Stimulated activated CD4-positive, alpha-beta T cell treated with anti-CD3 and anti-CD28 coated beads, Interleukin-12 subunit alpha, Interleukin-12 subunit beta, amount 100 ng/mL, for 4 hours (primary cell): ENCODE measurements around the gene SLX4IP.

Experiments used
- DNase-seq: peaks from one replicate; pipeline ENCODE4 v3.0.0-alpha.2; 2020

SLX4IP gene

GRCh38 chr20:10524034-10524476 lies 89.0 kb downstream of the SLX4IP start:
- DNase-seq, result no peak

GRCh38 chr20:10524643-10525042 lies 89.5 kb downstream of the SLX4IP start:
- DNase-seq, result no peak

GRCh38 chr20:10527781-10528180 lies 92.7 kb downstream of the SLX4IP start:
- DNase-seq, result no peak

GRCh38 chr20:10530883-10531282 lies 95.8 kb downstream of the SLX4IP start:
- DNase-seq, result no peak

- no peak for DNase-seq
These were observed 96.7 kb downstream of the SLX4IP start for GRCh38 chr20:10531848-10532247.

GRCh38 chr20:10532361-10532760 lies 97.3 kb downstream of the SLX4IP start:
- no peak for DNase-seq

GRCh38 chr20:10536531-10536930 lies 101.4 kb downstream of the SLX4IP start:
- DNase-seq, result no peak

GRCh38 chr20:10537850-10538480 lies 102.9 kb downstream of the SLX4IP start:
- DNase-seq, result no peak

- no peak for DNase-seq
These were observed 103.7 kb downstream of the SLX4IP start for GRCh38 chr20:10538768-10539167.

- DNase-seq, result no peak
These were observed 104.9 kb downstream of the SLX4IP start for GRCh38 chr20:10539818-10540553.

GRCh38 chr20:10540636-10541493 lies 105.8 kb downstream of the SLX4IP start:
- DNase-seq, result no peak

GRCh38 chr20:10541668-10542411 lies 106.7 kb downstream of the SLX4IP start:
- no peak for DNase-seq

- DNase-seq, result no peak
These were observed 107.3 kb downstream of the SLX4IP start for GRCh38 chr20:10542442-10542841.

- DNase-seq, result no peak
These were observed 108.4 kb downstream of the SLX4IP start for GRCh38 chr20:10543480-10543879.

GRCh38 chr20:10547276-10548114 lies 112.4 kb downstream of the SLX4IP start:
- no peak for DNase-seq

- DNase-seq, result no peak
These were observed 114.4 kb downstream of the SLX4IP start for GRCh38 chr20:10549511-10549910.

GRCh38 chr20:10550204-10551118 lies 115.4 kb downstream of the SLX4IP start:
- DNase-seq, result no peak

- peak; percentile 13 for DNase-seq
These were observed 116.9 kb downstream of the SLX4IP start for GRCh38 chr20:10551732-10552724.

GRCh38 chr20:10553326-10553984 lies 118.3 kb downstream of the SLX4IP start:
- peak; percentile 26 for DNase-seq
